Right hindlimb (tissue), 1 donor: ENCODE data around the gene NRBP1.

Experiments used
- DNase-seq: peaks from one replicate; pipeline ENCODE4 v3.0.0-alpha.2; 2018

NRBP1 gene

DNA sequence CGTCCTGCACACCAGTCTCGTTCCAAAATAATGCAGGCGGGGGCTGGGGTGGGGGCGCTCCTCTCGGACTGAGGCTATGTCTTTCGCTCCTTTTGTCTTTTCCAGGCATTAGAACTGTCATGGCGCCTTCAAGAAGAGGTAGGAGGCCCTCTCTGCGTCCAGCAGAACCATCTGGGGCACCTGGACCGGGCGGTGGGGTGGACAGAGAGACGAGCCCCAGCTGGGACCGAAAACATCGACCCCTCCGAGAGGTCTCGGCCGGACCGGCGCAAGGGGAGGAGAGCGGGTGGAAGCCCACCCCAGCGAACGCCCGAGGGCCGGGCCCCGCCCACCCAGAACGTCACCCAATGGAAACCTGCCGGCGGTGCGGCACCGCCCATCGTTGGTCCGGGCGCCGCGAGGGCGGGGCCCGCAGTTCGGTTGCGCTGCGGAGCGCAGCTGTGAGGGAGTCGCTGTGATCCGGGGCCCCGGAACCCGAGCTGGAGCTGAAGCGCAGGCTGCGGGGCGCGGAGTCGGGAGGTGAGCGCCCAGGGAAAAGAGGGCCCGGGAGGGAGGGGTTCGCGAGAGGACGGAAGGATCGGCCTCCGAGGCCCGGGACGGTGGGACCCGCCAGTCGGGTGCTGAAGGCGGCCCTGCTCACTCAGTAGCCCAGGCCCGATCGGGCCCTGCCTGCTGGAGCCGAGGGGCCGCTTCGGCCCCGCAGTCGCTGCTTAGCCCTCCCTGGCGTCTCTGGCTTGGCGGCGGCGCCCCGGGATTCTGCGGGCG is at the start of gene NRBP1:
TSS of gene NRBP1 (plus strand) at position 419 of the 765 bp plus-strand sequence. CDS start 4,643 bp downstream, outside the sequence.
- peak; percentile 96 for DNase-seq

DNA sequence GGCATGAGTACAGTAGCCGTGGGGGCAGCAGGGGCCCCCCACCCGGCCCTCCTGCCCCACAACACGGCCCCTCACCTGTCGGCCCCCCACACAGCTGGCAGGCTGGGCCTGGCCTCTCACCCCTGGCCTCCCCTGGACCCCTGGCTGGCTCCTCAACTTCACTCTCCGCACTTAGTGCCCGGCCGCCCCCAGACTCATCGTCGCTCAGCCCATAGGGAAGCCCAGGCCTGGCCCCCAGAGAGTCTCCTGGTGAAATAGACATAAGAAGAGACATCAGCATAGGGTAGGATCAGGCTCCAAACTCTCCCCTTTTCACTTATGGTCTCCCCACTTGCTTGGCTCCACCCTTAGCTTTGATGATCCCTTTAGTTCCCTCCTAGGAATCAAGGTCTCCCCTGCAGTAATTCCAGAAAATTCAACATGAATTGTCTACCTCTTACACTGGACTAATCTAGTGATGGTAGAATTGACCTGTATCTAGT is 49.6 kb upstream of the NRBP1 start:
- DNase-seq = no peak

DNA sequence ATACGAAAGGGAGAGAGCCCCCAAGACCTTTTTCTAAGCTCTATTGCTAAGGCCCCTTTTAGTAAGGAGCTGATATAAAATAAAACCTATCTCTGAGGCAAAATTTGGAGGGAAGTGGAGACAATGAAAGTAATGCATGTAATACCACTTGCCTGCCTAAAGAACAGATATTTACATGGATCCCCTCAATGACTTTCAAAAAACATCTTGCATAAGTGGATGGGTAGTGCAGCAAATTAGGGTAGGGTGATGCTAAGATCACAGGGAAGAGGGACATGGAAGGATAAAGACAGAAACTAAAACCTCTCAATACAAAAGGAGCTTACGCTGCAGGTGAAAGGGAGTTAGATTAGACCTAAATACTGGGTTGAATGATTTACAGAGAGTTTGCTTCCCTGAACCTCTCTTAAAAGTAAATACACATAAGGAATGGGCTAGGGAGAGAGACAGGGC is 49.0 kb upstream of the NRBP1 start:
- no peak for DNase-seq

DNA sequence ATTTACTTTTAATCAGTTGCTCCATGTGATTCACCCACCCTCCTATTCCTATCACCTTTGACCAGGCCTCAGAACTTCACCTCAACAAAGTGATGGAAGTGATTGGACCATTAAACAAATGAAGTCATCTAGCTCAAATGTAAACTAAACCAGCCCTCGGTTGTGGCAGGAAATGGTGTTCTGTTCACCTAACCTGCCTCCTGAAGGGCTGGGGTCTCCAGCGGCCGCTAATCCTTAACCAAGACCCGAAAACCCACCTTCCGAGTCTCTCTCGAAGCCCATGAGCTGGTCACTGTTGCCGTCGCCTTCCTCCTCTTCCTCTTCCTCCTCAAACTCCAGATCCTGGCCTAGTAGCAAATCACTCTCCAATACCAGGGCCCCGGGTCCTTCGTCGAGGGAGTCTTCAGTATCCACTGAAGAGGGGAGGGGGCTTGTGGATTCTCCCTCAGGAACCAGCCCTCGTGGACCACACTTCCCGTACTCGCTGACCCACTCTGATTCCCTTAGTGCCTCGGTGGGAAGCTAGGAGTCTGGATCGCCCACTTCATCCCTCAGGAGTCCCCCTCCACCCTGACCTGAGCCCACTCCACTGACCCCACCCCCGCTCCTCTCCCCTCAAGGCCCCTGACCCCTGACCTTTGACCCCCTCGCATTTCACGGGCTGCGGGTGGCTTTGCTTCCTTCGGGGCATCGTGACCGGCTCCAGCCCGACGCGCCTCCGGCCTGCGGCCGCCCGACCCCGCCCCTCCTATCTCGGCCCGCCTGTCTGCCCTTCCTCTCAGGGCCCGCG is 48.4 kb upstream of the NRBP1 start:
- no peak for DNase-seq

DNA sequence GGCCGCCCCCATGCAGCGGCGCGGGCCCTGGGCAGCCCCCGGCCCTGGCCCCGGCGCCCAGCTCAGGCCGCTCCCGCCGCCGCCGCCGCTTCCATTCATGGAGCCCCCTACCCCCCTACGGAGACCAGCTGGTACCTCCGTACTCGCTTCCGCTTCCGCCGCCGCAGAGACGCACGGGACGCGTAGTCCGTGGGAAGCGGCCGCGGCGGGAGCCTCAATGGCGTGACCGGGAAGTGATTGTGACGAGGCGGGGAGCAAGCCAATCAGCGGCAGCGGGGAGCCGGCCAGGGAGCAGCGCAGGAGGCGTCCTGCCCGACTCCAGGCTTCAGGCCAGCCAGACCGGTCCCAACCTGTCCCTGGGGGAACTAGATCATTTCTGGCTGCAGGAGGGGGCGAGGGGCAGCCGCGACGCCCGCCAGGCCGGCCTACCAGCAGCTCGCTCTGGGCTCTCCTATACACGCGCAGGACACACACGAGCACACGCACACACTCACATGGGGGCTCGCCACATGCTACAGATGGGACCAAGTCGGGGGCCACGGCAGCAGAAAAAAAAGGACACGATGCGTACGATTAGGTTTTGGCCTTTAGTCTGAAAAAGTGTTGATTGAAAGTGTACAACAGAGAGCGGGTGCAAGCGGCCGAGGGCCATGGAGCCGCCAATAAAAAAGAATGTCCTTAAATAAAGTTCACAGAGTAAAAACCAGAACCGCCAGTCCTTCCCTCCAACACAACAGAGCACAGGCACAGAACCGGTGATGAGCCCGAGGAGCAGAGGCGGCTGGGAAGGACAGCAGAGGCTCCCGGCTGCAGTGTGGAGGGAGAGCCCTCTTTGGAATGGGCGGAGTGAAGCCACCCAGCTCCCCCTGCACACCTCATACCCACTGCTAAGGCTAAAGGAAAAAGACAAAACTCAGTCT is 47.5 kb upstream of the NRBP1 start, which contains the start of gene ZNF513:
TSS of gene ZNF513 (minus strand) at position 109 of the 920 bp plus-strand sequence. CDS start 208 bp downstream, outside the sequence.
- DNase-seq = peak; percentile 98

DNA sequence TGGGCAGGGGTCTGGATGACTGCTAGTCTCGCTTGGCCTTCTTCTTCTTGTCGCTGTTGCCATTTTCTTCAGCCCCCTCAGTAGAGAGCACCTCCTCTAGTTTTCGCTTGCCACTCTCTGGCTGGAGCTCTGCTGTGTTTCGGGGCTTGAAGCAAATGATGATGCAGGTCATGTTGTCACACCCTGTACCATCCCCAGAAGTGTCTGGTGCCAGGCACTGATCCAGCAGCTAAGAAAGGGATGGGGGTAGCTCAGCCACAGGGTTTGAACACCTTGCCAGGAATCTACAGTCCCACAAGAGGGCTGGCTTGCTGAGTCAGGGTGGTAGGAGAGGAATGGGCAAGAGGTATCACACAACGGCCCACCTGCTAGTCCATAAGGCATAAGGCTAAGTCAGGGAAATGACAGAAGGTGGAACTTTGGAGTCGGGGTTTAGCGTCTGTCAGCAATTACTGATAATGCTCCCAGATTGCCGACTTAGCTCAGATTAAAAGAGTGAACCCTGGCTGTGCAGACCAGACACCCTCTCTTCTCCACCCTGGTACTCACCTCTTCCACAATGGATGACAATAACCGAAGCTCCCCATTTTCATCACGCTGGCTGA is 46.8 kb upstream of the NRBP1 start:
- DNase-seq = no peak

DNA sequence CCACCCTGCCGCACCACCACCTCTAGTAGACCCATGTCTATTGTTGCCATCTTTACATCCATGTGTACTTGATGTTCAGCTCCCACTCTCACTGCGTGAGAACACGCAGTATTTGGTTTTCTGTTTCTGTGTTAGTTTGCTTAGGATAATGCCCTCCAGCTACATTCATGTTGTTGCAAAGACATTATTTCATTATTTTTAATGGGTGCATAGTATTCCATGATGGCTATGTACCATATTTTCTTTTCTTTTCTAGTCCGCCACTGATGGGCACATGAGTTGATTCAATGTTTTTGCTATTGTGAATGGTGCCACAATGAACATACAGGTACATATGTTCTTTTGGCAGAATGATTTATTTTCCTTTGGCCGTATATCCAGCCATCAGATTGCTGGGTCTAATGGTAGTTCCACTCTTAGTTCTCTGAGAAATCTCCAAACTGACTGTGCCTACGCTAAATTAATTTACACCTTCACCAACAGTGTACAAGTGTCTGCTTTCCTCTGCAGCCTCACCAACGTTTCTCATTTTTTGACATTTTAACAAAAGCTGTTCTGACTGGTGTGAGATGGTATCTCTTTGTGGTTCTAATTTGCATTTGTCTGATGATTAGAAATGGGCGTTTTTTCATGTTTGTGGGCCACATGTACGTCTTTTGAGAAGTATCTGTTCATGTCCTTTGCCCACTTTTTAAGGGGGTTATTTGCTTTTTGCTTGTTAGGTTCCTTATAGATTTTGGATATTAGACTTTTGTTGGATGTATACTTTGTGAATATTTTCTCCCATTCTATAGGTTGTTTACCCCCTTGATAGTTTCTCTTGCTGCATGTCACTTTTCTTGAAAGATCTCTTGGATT is 37.4 kb upstream of the NRBP1 start:
- DNase-seq = no peak

DNA sequence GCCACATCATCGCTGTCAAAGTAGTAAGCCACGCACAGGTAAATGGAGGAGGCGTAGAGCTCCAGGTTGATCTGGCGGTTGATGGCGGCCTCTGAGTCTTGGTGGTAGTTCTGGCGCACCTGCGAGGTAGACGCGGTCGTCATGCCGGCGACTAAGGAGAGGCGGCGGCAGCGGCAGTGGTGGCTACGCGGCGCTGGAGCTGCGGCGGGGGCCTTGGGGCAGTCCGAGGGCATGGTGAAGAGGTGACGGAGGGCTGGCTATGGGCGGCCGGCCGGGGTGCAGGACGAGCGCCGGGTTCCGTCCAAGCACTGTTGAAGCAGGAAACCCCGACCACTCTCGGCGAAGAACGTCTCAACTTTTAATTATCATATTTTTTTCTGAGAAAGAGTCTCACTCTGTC is 35.2 kb upstream of the NRBP1 start:
- no peak for DNase-seq

DNA sequence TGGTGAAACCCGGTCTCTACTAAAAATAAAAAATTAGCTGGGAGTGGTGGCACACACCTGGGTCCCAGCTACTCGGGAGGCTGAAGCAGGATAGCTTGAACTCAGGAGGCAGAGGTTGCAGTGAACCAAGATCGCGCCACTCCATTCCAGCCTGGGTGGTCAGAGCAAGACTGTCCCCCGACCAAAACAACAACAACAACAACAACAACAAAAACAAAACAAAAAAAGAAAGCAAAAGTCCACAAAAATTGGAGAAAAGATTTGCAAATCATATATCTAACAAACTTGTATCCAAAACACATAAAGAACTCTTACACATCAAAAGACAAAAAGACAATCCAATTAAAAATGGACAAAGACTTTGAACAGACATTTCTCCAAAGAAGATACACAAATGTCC is 29.5 kb upstream of the NRBP1 start:
- DNase-seq = no peak

DNA sequence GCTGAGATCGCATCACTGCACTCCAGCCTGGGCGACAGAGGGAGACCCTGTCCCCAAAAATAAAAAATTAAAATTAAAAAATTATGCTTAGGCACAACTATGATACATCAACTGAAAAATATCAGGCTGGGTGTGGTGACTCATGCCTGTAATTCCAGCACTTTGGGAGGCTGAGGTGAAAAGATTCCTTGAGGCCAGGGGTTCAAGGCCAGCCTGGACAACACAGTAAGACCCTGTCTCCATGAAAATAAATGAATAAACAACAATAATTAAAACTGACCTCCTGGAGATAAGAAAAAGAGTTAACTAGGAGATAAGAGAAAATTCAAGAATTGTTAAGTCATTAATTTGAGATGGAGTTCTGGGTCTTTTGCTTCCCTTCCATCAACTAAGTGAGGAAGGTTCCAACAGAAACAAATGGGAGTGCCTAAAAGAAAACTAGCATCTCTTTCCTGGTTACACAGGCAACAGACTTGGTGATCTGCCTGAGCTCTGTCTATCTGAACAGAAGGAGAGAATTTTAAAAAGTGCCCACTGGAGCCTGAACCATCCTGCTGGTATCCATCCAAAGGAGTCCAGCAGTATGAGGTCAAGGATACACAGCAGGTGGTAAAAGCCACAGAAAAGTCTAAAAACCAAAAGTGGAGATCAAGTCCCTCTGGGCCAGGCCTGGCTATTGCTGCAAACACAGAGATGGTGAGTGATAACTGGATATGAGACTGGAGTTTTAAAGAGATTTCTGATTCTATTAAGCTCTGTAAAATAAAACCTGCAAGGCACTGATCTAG is 27.9 kb upstream of the NRBP1 start:
- DNase-seq = no peak

DNA sequence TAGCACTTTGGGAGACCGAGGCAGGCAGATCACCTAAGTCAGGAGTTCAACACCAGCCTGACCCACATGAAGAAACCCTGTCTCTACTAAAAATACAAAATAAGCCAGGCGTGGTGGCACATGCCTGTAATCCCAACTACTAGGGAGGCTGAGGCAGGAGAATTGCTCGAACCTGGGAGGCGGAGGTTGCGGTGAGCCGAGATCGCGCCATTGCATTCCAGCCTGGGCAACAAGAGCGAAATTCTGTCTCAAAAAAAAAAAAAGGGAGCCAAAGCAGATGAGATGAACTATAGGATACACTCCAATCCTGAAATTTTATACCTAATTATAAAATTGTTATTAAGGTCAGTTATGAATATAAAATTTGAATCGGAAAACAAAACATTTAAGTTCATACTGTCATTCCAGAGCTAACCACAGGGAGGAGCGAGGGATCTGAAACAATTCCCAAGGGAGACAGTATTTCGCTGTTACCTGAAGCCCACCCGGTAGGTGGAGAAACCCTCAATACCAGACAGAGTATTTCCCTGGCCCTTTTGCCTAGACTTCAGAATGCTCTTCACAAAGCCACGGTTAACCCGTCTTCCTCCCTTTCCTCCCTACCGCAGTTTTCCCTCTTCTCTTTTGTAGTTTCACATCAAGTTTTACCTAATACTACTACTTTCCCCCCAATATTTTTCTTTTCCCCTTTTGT is 20.5 kb upstream of the NRBP1 start:
- peak; percentile 26 for DNase-seq

DNA sequence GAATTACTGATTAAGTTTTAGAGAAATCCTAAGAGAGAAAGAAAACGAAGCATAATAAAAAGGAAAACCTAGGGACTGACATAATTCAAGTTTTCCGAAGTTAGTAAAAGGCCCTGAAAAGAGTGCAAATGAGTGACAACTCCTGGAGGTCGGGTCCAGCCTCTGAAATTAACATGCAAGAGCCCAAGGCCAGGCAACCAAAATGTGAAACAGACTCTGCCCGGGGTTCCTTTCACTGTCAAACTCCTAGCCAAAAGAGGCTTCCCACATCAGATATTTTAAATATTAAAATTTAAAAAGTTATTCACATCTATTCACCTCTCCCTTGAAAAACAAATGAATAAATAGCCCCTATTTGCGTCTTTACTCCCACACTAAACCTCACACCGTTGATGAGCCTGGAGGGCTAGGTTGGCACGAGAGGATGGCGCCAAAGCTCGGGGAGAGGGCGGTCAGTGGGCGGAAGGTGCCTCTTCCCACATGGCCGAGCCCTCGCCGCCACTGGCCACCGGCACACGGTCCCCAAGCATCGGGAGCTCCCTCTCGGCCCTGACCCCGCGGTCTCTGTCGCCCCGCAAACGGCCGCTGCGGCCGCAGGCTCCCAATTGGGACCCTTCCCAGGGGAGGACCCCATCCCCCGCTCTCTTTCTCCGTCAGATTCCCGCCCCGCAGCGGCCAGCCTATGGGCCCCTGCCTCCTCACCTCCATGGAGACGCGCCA is 19.7 kb upstream of the NRBP1 start:
- no peak for DNase-seq

DNA sequence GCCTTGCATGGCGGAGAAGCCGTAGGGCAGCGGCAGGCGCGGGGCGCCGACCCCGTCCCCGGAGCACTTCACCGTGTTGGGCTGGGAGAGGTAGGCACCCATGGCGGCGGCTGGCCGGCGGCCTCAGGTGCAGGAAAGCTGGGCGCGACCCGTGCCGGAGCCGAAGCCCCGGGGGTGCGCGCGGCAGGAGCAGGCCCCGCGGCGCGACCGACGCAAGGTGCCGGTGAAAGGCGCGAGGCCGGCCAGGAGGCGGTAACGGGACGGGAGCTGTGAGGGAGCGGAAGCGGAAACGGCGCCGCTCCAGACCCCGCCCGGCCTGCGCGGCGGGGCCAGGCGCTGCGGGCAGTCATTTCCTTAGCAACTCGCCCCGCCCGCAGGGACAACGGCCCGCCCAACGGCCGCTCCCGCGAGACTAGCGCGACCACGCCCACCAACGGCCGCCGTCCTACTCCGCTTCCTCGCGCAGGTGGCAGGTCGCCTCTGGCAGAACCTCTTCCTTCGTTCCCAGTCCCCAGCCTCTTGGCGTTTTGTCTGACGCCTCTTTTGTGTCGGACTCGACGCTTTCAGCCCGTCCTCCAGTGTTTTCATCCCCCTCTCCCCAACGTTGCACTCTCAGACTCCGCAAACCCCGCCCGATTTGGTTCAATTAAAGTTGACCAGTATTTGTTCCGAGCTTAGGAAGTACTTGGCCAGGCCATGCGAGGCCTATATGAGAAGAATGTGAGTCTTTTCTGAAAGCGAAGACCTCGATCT is 18.9 kb upstream of the NRBP1 start, which contains the start of gene PPM1G:
TSS of gene PPM1G (minus strand) at position 271 of the 753 bp plus-strand sequence. CDS start at position 102, 169 bp downstream.
- peak; percentile 96 for DNase-seq

DNA sequence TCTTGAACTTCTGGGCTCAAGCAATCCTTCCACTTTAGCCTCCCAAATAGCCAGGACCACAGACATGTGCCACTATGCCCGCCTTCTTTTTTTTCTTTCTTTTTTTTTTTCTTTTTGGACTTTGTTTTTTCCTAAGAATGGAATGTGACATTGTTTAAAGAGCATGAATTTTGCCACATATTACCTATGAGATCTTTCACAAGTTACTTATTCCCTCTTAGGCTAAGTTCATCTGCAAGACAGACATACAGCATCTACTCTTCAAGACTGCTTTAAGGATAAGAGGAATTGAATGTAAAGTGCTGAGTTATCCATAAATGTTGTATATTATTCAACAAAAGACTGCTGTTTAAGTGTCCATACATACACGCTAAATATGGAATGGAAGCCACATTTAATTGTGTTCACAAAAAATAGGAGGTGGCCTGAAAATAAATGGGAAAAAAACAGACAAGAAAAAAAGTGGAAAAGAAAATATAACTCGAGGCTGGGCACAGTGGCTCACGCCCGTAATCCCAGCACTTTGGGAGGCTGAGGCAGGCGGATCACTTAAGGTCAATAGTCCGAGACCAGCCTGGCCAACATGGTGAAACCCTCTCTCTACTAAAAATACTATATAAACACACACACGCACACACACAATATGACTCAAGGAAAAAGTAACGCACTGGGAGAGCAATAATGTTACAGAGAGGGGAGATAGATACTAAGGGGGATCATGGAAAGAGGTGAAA is 15.8 kb upstream of the NRBP1 start:
- DNase-seq = no peak

DNA sequence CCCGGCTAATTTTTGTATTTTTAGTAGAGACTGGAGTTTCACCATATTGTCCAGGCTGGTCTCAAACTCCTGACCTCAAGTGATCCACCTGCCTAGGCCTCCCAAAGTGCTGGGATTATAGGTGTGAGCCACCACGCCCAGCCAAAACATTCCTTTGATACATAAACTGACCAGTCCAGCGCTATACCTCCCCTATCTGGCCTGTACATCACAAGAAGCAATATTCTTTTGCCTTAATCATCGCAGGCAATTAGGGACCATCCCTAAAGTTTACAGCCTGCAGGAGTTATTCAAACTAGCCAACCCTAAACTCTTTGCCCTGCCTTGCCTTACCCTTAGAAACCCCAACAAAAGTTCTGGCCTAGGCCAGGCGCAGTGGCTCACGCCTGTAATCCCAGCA is 12.3 kb upstream of the NRBP1 start:
- DNase-seq = no peak

DNA sequence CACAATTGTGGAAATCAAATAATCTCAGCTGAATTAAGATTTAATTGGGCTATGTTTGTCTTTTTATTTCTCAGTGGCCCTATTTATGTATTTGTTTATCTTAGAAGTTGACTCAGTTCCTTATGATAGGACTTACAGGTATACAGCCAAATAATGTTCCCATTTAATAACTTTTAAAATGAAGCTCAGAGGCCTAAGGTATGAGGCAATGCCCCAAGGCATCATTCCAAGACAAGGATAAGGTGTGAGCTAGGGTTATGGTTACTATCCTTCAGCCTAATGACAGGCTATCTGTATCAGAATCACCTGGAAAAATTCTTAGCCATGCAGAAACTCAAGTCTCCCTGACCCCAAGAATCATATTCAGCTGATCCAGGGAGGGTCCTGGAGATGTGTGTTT is 7.4 kb upstream of the NRBP1 start:
- no peak for DNase-seq

DNA sequence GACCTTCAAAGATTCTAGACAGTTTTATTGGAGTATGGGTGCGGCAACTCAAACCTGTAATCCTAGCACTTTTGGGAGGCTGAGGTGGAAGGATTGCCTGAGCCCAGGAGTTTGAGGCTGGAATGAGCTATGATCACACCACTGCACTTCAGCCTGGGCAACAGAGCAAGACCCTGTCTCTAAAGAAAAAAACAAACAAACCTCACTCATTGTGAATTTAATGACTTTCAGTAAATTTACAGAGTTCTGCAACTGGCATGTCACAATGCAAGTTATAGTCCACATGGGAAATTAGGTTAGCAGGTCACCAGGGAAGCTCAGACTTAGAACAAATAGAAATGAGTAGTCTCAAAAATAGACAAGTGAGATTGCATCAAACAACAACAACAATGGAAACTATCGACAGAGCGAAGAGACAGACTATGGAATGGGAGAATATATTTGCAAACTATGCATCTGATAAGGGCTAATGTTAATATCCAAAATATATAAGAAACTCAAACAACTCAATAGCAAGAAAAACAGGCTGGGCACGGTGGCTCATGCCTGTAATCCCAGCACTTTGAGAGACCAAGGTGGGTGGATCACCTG is 6.7 kb upstream of the NRBP1 start:
- DNase-seq = no peak
